ENCODE measurements around the gene DBNDD2.

The DBNDD2 gene

DNA sequence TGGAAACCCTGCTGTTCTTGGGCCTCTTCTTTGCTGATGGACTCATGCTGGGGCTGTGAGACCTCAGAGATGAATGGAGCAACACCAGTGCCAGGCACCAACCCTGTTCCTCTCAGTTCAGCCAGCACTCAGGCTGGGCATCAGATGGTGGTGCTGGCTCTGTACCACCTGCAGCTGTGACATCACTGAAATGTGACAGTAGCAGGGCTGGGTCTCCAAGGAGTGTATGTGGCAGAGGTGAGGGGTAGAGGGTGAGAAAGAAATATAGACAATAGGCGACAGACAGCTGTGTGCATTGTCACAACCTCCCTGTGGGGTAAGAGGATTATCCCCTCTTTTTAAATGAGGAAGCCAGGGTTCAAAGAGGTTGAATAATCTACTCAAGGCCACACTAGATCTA lies 29.9 kb upstream of the DBNDD2 start, which contains the start of gene TP53TG5:
Gene TP53TG5, minus strand, starts transcription at position 135 of the 400 bp plus-strand sequence. Its CDS starts 89 bp downstream, at position 46.
- no peak for DNase-seq (ENCODE audit: low read depth)

DNA sequence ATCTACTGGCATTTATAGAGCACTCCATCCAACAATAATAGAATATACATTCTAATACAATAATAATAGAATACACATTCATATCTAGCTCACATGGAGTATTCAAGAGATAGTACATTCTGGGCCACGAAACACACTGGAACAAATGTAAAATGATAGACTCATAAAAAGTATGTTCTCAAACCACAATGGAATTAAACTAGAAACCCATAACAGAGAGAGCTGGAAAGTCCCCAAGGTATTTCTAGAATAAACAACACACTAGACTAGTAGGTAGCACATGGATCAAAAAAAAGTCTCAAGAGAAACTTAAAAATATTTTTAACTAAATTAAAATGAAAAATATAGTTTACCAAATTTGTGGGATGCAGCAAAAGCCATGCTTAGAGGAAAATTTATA lies 20.8 kb upstream of the DBNDD2 start:
- DNase-seq (ENCODE audit: low read depth): no peak

DNA sequence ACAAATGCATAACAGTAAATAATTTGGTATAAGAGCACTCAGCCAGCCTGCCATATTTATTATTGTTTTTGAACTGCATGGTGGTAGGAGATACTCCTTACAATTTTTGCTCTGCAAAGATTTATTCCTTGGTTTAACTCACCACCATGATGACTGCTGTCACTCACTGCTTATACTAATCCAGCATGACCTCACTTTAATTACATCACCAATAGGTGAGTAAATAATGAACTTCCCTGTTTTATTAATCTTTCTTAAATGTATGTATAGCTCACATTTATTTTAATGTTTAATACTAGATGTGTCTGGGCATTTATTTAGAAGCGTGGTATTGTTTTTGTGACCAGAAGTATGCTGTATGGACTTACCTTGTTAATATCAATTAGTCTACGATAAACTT lies 17.2 kb upstream of the DBNDD2 start:
- DNase-seq (ENCODE audit: low read depth): no peak

DNA sequence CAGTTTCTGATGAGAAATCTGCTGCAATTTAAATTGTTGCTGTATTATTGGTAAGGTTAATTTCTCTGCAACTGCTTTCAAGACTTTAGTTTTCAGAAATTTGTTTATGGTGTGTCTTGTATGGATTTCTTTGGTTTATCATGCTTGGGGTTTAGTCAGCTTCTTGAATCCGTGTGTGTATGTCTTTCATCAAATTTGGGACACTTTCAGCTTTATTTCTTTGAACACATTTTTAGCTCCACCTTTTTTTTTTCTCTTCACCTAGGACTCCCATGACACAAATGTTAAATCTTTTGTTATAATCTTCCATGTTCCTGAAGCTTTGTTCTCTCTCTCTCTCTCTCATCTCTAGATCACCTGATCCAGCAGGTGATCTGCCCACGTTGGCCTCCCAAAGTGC lies 16.5 kb upstream of the DBNDD2 start:
- DNase-seq (ENCODE audit: low read depth): no peak

DNA sequence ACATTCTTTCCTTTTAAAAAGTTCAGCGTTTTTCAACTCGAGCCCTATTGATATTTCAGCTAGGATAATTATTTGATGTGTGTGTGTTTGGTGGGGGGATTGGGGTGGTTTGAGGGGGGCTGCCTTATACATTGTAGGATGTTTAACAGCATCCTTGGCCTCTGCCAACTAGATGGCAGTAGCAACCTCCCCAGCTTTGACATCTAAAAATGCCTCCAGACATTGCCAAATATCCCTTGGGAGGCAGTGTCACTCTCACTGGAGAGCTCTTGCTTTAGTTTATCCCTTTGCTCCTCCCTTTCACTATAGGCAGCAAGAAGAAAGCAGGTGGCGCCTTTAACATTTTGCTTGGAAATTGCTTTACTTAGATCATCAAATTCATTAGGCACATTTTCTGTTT lies 15.4 kb upstream of the DBNDD2 start:
- DNase-seq (ENCODE audit: low read depth): no peak

DNA sequence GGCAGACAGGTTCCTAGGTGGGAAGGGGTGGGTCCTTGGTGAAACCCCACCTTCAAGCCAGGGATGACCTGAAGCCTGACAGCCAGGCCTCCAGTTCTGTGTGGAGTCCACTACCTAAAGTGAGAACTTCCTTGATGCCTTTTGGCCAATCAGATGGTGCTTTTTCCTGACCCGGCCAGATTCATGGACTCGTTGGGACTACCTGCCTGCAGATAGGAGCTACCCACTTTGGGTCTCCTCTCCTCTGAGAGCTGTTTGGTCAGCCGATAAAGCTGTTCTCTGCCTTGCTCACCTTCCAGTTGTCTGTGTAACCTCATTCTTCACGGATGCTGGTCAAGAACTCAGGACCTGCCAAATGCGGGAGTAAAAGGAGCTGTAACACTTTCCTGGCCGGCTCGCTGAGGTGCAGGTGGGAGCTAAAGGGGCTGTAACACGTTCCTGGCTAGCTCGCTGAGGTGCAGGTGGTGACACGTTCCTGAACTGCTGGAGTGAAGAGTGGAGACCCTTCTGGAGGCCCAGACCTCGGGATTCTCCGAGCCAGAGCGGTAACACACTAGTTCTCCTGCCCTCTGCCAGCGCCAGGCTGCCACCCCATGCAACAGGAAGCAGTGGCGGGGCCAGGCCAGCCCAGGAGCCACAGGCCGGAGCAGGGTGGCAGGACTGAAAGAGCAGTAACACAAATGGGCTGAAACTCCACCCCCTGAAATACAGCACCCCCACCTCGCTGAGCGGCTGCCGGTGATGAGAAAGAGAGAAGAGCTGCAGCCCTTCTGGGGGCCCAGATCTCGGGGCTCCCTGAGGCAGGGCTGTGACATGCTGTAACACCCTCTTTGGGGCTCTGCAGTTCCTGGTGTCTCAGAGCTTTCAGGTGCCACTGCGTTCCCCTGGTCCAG lies 13.6 kb upstream of the DBNDD2 start:
- no peak for DNase-seq (ENCODE audit: low read depth)

DNA sequence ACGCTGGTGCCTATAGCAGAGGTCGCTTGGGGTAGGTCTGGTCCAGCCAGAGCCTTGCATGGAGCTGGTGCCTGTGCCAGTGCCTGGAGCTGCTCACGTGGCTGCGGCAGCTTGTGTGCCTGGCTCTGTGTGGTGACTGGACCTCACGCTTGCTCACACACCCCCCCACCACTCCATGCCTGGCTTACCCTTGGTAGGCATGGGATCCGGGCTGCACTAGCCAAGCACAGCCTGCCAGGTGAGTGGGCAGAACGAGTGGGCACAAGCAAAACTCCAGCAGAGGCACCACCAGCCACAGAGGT lies 13.0 kb upstream of the DBNDD2 start:
- DNase-seq (ENCODE audit: low read depth): no peak

DNA sequence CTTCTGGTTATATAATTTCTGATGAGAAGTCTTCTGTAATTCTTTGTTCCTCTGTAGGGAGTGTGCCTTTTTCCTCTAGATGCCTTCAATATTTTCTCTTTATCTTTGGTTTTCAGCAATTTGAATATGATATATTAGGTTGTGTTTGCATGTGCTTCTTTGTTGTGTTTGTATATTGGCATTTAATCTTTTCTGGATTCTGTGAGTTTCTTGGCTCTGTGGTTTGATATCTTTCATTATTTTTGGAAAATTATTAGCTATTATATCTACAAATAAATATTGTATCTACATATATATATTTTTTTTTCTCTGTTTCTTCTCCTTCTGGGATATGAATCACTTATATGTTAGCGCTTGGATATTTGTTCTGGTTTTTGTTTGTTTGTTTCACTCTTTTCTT lies 9.1 kb upstream of the DBNDD2 start:
- no peak for DNase-seq (ENCODE audit: low read depth)

DNA sequence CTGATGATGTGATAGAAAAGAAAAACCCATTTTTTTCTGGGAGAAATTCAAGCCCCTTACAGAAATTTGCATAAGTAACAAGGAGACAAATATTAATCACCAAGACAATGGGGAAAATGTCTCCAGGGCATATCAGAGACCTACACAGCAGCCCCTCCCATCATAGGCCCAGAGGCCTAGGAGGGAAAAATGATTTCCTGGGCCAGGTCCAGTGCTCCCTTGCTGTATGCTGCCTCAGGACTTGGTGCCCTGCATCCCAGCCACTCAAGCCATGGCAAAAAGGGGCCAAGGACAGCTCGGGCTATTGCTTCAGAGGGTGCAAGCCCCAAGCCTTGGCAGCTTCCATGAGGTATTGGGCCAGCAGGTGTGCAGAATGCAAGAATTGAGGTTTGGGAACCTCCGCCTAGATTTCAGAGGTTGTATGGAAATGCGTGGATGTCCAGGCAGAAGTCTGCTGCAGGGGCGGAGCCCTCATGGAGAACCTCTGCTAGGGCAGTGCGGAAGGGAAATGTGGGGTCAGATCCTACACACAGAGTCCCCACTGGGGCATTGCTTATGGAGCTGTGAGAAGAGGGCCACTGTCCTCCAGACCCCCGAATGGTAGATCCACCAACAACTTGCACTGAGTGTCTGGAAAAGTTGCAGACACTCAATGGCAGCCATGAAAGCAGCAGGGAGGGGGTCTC lies 7.6 kb upstream of the DBNDD2 start:
- no peak for DNase-seq (ENCODE audit: low read depth)

DNA sequence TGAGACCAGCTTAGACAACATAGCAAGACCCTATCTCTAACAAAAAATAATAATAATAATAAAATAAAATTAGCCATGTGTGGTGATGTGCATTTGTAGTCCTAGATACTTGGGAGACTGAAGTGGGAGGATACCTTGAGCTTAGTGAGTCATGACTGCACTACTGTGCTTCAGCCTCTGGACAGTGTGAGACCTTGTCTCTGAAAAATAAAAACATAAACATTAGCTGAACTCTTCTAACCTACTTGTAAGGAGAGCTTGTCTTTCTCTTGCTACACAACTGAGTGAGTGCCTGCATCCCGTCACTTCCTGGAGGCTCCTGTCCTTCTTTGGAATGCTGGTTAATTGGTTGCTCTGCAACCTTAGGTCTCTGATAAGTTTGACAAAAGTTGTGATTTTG lies 5.1 kb upstream of the DBNDD2 start:
- DNase-seq (ENCODE audit: low read depth): no peak

DNA sequence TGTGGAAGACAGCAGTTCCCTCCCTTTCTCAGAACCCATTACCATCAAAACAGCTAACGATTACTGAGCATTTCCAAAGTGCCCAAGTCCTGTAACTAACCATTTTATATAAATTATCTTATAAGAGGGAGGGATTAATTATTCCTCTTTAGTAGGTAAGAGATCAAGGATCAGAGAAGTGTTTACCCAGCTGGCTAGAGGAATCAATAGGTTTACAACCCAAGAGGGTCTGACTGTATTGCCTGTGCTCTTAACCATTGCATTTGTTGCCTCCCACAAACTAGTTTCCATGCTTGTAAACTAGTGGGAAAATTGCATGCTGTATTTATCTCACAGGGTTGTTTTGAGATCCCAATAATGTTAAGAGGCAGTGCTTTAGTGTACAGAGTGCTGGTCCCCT lies 3.7 kb upstream of the DBNDD2 start:
- no peak for DNase-seq (ENCODE audit: low read depth)

DNA sequence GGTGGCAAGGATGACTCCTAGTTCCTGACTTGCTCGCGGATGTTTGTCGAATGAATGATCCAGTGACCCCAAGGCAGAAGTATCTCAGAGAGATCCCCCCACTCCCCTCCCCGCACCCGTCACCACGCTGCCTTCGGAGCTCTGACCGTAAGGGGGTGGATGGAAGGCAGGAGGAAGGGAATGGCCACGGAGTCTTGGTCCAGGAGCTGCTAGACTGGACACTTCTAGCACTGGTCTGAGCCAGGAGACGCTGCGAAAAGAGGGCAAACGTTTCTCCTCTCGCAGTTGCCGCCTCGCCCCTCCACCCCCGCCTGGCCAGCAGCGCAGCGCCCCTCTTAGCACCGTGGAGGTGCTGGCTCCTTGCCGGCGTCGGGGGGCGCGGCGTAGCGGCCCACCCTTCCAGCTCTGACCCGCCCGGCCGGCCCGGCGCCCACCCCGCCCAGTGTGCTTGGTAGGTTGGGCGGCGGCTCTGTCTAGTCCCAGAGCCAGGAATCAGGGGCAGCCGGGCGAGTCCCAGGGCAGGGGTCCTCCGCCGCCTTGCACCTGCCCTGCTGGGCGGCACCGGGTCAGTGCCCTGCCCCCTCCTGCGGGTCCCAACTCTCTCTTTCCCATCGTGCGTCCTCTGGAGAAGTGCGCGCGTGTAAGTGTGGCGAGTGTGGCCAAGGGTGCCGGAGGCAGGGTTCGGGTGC lies 2.4 kb upstream of the DBNDD2 start:
- DNase-seq (ENCODE audit: low read depth): no peak

DNA sequence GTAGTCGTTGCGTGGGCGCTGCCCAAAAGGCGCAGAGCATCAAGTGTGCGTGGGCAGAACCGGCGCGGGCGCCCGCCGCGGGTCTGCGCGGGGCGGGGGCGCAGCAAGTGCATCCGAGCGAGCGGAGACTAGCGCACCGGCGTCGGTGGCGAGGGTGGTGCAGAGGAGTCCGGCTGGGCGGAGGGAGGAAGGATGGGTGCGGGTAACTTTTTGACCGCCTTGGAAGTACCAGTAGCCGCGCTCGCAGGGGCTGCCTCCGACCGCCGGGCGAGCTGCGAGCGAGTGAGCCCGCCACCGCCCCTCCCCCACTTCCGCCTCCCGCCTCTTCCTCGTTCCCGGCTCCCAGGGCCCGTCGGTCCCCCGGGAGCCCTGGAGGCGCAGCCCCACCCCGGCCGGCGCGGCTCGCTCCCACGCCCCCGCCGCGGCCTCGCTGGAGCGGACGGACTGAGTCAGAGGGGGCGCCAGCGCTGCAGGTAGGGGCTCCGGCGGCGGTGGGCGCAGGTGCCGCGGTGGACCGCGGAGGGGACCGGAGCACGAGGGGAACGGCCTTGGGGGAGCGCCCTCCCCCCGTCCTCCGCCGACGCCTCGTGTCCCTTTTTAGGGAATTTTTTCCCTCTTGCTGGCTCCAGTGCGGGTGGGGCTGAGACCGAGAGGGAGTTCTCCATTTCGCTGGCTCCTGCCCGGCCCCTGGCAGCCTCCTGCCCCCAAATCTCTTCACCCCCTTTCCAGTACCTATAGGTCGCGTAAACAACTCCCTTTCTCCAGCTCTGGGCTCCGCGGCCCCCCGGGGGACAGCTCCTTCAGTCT lies 1.6 kb upstream of the DBNDD2 start:
- DNase-seq (ENCODE audit: low read depth): peak; percentile 38

DNA sequence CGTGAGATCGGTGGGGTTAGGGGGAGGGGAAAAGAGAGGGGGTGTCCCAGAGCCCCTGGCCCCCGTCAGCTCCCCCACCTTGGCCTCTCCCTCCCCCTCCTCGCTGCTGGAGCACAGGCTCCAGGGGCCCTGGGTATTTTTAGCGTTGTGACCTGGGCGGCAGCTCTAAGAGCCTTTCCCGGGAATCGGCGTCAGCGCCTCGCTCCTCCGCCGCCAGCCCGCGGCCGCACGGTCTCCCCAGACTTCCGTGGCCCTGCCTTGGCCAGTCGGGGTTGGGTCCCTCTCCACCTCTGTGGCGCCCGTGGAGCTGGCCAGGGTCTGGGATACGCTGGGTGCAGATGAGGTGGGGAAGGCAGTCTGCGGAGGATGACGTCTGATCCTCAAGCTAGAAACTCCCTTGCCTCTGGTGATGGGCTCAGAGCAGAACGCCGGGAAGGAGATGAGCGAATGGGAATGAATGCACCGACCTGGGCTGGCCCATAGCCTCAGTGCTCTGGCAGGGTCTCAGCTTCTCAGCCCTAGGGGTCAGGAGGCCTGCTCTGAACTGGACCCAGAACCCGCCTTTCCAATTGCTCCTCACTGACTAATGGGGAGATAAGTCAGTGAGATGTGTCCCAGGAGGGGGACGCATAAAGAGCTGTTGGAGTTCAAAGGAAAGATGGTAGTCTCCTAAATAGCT lies 883 bp upstream of the DBNDD2 start:
- no peak for DNase-seq (ENCODE audit: low read depth)

DNA sequence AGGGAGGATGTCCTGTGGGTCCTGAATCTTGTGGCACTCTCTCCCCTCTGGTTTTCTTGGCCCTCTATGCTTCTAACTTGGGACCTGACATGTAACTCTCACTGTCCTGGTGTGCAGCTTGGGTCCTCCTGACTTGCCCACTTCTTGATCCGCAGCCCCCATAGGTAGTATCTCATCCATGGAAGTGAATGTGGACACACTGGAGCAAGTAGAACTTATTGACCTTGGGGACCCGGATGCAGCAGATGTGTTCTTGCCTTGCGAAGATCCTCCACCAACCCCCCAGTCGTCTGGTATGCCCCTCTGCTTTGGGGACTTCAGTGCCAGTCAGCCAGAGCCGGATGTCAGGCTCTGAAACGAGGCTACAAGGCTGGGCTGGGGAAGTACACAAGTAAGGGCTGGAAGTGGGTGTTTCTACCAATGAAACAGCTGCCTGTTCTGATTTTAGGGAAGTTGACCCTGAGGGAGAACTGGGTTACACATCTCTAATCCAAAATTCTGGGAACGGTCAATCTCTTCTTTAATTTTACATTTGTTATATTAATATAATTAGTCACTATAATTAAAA lies 641 bp downstream of the DBNDD2 start:
- DNase-seq (ENCODE audit: low read depth): no peak

DNA sequence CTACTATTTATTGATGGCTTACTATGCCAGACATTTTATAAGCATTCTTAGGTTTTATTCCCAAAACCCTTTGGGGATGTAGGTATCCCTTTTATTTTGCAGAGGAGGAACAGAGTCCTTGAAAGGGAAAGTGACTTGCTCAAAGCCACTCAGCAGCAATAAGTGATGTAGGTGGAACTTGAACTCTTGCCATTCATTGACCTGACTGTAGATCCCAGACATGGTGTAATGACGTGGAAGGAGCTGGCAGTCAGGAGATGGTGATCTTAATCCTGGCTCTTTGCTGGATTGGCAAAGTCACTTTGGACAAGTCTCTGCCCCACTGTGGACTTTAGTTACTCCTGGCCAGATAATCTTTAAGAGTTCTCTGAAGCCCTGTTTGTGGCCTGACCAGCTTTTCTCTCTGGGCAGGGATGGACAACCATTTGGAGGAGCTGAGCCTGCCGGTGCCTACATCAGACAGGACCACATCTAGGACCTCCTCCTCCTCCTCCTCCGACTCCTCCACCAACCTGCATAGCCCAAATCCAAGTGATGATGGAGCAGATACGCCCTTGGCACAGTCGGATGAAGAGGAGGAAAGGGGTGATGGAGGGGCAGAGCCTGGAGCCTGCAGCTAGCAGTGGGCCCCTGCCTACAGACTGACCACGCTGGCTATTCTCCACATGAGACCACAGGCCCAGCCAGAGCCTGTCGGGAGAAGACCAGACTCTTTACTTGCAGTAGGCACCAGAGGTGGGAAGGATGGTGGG lies 1.6 kb downstream of the DBNDD2 start:
- DNase-seq (ENCODE audit: low read depth): no peak

DNA sequence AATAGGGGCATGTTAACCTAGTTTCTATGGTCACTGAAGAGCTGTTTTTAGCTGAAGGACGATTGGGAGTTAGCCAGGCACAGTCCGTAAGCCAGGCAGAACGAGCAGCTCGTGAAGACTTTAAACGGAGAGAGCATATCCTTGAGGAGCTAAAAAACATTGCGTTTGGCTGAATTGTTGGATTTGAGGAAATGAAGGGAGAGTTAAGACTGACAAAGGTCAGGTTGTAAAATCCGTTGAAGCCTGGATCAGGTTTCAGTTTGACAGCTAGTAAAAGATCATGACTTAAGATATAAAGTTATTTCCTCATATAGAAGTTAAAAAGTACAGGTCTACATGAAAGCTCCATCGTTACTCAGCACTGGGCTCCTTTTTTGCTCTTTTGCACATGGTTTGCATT lies 2.8 kb downstream of the DBNDD2 start:
- no peak for DNase-seq (ENCODE audit: low read depth)

DNA sequence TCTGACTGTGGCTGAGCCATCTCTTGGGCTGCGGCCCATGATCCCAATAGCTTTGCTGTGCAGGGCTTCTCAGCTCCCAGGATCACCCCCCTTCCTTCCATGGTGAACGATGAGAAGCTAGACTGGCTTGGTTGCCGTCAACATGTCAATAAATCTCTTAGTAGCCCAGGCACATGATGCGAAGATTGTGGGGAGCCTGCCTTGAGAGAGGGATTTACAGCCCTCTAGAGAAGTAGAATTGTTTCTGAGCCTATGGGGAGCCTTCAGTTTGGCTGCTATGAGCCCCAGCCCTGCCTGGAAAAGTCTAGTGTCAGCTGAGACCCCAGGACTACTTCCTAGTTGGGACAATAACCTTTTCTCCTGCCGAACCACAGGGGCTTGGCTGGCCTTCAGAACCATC lies 4.6 kb downstream of the DBNDD2 start:
- DNase-seq (ENCODE audit: low read depth): no peak

DNA sequence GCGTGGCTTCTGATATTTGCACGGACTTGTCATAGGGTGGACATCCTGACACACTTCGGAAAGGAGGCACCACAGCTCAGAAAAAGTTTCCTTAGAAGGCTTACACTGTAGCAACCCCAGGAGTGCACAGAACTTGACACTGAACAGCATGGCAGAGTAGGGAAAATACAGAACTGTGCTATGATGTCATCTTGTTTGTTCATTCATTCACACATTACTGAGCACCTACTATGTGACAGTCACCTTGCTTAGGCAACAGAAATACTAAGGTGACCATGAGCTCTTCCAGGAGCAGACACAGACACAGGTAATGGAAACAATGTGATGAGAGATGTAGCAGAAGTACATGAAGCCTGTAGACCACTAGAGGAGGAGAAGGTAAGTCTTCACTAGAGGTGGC lies 5.4 kb downstream of the DBNDD2 start:
- DNase-seq (ENCODE audit: low read depth): no peak

DNA sequence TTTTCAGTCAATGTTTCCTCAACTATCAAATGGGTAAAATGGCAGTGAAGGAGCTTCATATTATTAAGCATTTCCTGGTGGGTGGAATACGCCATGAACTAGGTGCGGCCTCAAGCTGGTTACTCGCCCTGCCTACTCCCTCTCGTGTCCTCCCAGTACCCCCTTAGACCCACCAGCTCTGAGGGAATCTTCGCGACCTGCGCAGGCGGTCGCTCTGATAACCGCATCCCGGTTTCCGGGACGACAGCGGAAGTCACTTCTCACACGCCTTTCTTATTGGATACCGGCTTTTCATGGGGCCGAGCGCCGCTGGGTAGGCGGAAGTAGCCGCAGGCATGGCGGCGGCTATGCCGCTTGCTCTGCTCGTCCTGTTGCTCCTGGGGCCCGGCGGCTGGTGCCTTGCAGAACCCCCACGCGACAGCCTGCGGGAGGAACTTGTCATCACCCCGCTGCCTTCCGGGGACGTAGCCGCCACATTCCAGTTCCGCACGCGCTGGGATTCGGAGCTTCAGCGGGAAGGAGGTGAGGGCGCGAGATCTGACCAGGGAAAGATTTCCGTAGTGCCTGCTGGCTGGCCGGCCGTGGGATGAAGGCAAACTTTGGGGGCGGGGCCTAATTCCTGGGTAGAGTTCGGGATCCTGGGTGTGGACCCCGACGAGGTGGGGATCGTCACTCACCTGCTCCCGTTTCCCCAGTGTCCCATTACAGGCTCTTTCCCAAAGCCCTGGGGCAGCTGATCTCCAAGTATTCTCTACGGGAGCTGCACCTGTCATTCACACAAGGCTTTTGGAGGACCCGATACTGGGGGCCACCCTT lies 7.9 kb downstream of the DBNDD2 start, which contains the start of gene PIGT:
Gene PIGT, plus strand, starts transcription at position 320 of the 816 bp plus-strand sequence. Its CDS starts 16 bp downstream, at position 336.
- DNase-seq (ENCODE audit: low read depth): peak; percentile 61

All from CMK (cell line).